ENCODE measurements around the gene SC5D. TPM values are rescaled to one million over a fixed set of nuclear protein-coding genes. Genes with fewer than 3 reads are reported as not detected.
A peak's percentile ranks its signal among the peaks of the same experiment; 100 is the strongest.

The SC5D gene
- total RNA-seq, 1 experiment from 2014 or later: 12.1 TPM

DNA sequence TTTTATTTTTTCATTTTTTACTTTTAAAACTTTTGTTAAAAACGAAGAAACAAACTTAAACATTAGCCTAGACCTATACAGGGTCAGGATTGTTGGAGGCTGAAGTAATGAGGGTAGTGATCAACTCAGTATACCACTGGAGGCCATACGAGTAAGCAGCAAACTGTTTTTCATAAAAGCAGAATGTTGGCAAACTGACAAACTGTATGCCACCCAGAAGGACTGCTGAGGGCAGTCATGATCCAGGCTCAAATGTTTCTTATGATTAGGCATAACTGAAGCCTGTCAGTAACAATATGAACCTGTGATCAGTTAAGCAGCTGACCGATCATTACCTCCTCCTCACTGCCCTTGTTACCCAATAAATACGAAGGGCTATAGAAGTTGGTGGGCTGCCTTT, 10.2 kb upstream of the SC5D start:
- DNase-seq (ENCODE audit: low read depth): no peak
- in situ Hi-C loops (cut with HindIII; ENCODE audit: low pct_unique_long_range_greater_than_20kb, low sequenced_read_pairs): no loop called here

GRCh38 chr11:121282886-121283502, 9.6 kb upstream of the SC5D start:
- DNase-seq (ENCODE audit: low read depth): no peak
- in situ Hi-C loops (cut with HindIII; ENCODE audit: low pct_unique_long_range_greater_than_20kb, low sequenced_read_pairs): no loop called here

DNA sequence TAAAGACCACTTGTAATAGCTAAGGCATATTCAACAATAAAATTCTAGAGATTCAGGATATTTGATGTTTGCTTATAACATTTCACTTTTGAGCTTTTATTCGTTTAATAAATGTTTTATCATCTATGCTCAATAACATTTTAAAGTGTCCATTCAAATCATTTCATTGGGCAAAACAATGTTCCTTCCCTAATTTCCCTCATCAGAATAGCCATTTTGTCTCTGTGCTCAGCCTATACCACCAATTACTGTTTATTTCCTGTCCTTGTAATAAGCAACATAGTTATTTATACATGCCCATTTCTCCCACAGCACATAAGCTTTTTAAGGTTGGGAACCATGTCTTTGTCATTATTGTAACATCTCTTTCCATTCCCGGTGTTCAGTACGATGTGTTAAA, 1.3 kb upstream of the SC5D start:
- DNase-seq (ENCODE audit: low read depth): no peak
- in situ Hi-C loops (cut with HindIII; ENCODE audit: low pct_unique_long_range_greater_than_20kb, low sequenced_read_pairs): no loop called here

- in situ Hi-C loops (cut with HindIII; ENCODE audit: low pct_unique_long_range_greater_than_20kb, low sequenced_read_pairs): no loop called here
- DNase-seq (ENCODE audit: low read depth): no peak
These were observed 576 bp upstream of the SC5D start for GRCh38 chr11:121291896-121292494.

DNA sequence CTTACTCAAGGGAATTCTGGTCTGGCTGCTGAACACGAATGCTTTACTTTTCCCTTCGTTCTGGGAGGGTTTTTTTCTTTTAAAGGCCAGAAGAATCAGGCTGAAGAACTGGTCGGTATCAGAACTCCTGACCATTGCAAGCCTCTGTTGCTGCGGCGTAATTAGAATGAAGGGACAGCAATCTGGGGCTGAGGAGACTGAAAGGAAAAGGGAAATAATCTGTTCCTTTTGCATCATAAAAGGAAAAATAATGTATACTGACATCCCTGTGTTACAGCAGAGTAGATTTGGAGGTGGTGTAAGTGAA, 670 bp downstream of the SC5D start:
- DNase-seq (ENCODE audit: low read depth): no peak
- in situ Hi-C loops (cut with HindIII; ENCODE audit: low pct_unique_long_range_greater_than_20kb, low sequenced_read_pairs): no loop called here

- in situ Hi-C loops (cut with HindIII; ENCODE audit: low pct_unique_long_range_greater_than_20kb, low sequenced_read_pairs): no loop called here
- DNase-seq (ENCODE audit: low read depth): no peak
These were observed 2.9 kb downstream of the SC5D start for GRCh38 chr11:121295246-121296029.

- no peak for DNase-seq (ENCODE audit: low read depth)
These were observed 5.3 kb downstream of the SC5D start for GRCh38 chr11:121297872-121298271.

DNA sequence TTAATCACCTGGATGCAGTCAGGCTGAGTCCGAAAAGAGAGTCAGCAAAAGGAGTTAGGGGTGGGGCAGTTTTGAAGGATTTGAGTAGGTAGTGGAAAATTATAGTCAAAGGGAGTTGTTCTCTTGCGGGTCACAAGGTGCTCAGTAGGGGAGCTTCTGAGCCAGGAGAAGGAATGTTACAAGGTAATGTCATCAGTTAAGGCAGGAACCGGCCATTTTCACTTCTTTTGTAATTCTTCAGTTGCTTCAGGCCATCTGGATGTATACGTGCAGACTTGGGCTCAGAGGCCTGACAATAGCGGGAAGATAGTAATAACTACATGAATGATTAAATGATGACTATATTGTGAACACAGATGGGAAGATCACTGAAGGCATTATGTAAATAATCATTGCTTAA, 6.2 kb downstream of the SC5D start:
- in situ Hi-C loops (cut with HindIII; ENCODE audit: low pct_unique_long_range_greater_than_20kb, low sequenced_read_pairs): no loop called here
- DNase-seq (ENCODE audit: low read depth): no peak

More at GRCh38 chr11:121297872-121298271, 5.3 kb downstream of the SC5D start:
- in situ Hi-C loops (cut with HindIII; ENCODE audit: low pct_unique_long_range_greater_than_20kb, low sequenced_read_pairs): no loop called here

DNA sequence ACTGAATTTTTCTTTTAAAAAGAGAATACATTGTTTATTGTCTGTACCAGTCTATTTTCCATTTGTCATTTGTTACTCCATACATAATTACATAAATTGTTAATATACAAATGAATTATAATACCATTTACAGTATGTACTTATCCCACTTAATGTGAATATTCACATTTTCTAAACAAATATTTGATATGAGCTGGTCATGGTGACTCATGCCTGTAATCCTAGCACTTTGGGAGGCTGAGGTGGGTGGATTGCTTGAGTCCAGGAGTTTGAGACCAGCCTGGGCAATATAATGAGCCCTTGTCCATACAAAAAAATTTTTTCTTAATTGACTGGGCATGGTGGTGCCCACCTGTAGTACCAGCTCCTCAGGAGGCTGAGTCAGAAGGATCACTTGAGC, 6.8 kb downstream of the SC5D start:
- in situ Hi-C loops (cut with HindIII; ENCODE audit: low pct_unique_long_range_greater_than_20kb, low sequenced_read_pairs): no loop called here
- no peak for DNase-seq (ENCODE audit: low read depth)

GRCh38 chr11:121300313-121300971, 7.9 kb downstream of the SC5D start:
- in situ Hi-C loops (cut with HindIII; ENCODE audit: low pct_unique_long_range_greater_than_20kb, low sequenced_read_pairs): no loop called here
- no peak for DNase-seq (ENCODE audit: low read depth)

- in situ Hi-C loops (cut with HindIII; ENCODE audit: low pct_unique_long_range_greater_than_20kb, low sequenced_read_pairs): no loop called here
- DNase-seq (ENCODE audit: low read depth): no peak
These were observed 8.6 kb downstream of the SC5D start for GRCh38 chr11:121300972-121301699.

DNA sequence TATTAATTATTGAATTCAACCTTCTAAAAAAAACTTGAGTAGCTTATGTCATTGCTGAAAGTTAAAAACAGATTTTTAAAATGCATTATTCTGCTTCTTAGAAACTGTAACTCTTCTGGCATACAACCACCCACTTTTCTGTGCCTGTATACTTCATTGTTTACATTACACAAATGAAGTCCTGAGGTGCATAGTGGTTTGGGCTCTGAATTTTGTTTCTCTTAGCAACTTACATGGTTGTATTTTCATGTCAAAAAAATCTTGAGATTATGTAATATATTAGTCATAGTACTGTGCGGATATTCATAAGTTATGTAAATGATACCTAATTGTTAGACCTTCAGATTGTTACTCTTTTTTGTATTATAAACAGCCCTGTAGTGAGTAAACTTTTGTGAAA, 12.2 kb downstream of the SC5D start:
- in situ Hi-C loops (cut with HindIII; ENCODE audit: low pct_unique_long_range_greater_than_20kb, low sequenced_read_pairs): no loop called here
- no peak for DNase-seq (ENCODE audit: low read depth)

GRCh38 chr11:121308816-121309215, 16.2 kb downstream of the SC5D start:
- in situ Hi-C loops (cut with HindIII; ENCODE audit: low pct_unique_long_range_greater_than_20kb, low sequenced_read_pairs): no loop called here
- no peak for DNase-seq (ENCODE audit: low read depth)

DNA sequence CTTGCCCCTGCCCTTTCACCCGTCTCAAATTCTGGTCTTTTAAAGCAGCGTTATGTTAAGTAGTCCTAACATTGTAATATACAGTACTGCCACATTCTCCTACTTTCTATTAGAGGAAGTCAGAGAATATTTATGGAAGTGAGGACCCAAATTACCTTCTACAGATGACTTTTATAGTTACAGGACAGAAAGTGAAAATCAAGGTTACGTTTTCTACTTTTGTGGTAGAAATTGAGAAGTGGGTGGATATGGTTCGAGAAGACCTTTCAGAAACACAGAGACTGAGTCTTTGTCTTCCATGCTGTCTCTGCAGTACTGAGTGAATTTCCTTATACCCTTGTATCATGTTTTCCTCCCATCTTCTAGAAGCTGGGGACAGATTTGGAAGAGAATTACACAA, 17.1 kb downstream of the SC5D start:
- DNase-seq (ENCODE audit: low read depth): no peak
- in situ Hi-C loops (cut with HindIII; ENCODE audit: low pct_unique_long_range_greater_than_20kb, low sequenced_read_pairs): no loop called here

GRCh38 chr11:121310908-121311307, 18.3 kb downstream of the SC5D start:
- in situ Hi-C loops (cut with HindIII; ENCODE audit: low pct_unique_long_range_greater_than_20kb, low sequenced_read_pairs): no loop called here
- peak; percentile 65 for DNase-seq (ENCODE audit: low read depth)

DNA sequence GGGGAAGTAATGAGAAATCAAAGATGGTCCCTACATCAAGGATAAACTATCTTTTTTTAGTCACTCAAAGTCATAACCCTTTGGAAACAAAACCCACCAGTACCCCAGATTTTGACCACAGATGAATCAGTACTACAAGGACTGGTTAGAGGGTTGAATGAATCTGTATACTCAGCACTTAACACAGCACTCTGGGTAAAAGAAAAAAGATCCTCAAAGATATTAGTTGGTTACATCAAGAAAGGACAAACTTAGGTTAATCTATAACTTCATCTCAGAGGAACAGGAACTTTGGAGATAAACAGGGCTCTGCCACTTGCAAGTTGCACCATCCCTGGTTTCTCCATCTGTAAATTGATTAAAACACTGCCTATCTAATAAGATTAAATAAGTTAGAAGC, 18.8 kb downstream of the SC5D start:
- in situ Hi-C loops (cut with HindIII; ENCODE audit: low pct_unique_long_range_greater_than_20kb, low sequenced_read_pairs): no loop called here
- peak; percentile 75 for DNase-seq (ENCODE audit: low read depth)

GRCh38 chr11:121312483-121312882, 19.9 kb downstream of the SC5D start:
- in situ Hi-C loops (cut with HindIII; ENCODE audit: low pct_unique_long_range_greater_than_20kb, low sequenced_read_pairs): no loop called here
- DNase-seq (ENCODE audit: low read depth): no peak

DNA sequence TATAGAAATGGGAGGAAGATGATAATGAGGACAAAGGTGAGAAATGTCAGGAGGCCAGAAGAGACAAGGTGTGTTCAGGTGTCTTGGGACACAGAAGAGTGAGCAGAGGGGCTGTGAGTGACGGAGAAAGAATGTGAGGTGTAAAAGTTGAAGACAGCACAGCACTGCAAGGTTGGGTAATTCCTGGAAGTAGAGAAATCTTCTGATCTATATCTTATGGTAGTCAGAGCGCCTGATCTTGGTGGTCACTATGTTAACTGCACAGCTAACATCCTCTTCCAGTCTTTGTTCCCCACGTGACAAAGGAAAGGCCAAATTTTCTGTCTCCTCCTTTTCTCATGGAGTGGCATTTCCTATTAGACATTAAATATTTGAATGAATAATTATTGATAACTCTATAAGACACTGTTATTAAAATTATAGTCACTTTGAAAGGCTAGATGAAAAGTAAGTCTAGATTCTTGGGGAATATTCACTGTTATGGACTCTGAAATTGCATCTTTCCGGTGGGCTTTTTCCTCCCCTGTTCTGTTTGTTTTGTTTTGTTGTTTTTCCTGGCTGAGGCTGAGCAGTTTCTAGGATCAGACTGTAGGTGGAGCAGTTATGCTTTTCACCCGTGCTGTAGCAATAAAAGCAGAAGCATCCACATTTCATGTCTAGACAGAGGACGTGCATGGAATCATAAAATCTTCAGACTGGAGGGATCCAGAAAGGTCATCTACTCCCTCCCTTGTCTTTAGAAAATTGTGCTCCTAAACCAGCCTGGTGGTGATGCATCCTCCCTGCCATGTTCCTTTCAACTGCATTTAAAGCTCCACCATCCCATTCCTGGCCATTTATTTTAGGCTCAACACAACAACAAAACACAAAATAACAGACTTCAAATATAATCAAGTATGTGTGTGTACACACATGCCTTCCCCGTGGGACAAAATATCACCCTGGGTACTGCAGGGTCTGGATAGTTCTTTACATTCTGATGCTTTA, 26.6 kb downstream of the SC5D start:
- peak; percentile 27 for DNase-seq (ENCODE audit: low read depth)
- in situ Hi-C loops (cut with HindIII; ENCODE audit: low pct_unique_long_range_greater_than_20kb, low sequenced_read_pairs): no loop called here

Measured in Caki2 (cell line).